Measurements from ENCODE around the gene LPIN1.

Gene LPIN1

GRCh38 chr2:11872247-11872947, 126.0 kb downstream of the LPIN1 start:
- no peak for DNase-seq

- DNase-seq, result no peak
These were observed 126.5 kb downstream of the LPIN1 start for GRCh38 chr2:11872948-11873269.

- no peak for DNase-seq
These were observed 127.1 kb downstream of the LPIN1 start for GRCh38 chr2:11873356-11874154.

GRCh38 chr2:11874861-11875260, 128.4 kb downstream of the LPIN1 start:
- no peak for DNase-seq

GRCh38 chr2:11875481-11875880, 129.0 kb downstream of the LPIN1 start:
- no peak for DNase-seq

- DNase-seq, result no peak
These were observed 130.0 kb downstream of the LPIN1 start for GRCh38 chr2:11876436-11876835.

GRCh38 chr2:11876889-11877288, 130.5 kb downstream of the LPIN1 start:
- no peak for DNase-seq
